H9 (cell line): Measurements from ENCODE around the gene ARID3A. TPM values are rescaled to one million over a fixed set of nuclear protein-coding genes. Genes with fewer than 3 reads are reported as not detected.

Experiments used
- DNase-seq: peaks from one replicate; pipeline ENCODE4 v3.0.0-alpha.2; 2017
- H2AFZ ChIP-seq: one replicate; pipeline ENCODE4 v1.6.1; 2013; ENCODE audit warnings: mild to moderate bottlenecking, low read length, control low read depth, moderate library complexity
- H2AK5ac ChIP-seq: 2 replicates; pipeline ENCODE4 v1.6.1; 2013; ENCODE audit warnings: low read length, control low read depth, mixed read lengths; ENCODE audit not compliant: insufficient read length
- H2BK120ac ChIP-seq: one replicate; pipeline ENCODE4 v1.6.1; 2013; ENCODE audit warnings: low read depth, mild to moderate bottlenecking, low read length, control low read depth, inconsistent platforms; ENCODE audit not compliant: poor library complexity, severe bottlenecking
- H2BK12ac ChIP-seq: 2 replicates; pipeline ENCODE4 v1.6.1; 2013; ENCODE audit warnings: low read length, control low read depth, mixed read lengths, low read depth; ENCODE audit not compliant: insufficient read length
- H2BK15ac ChIP-seq: 2 replicates; pipeline ENCODE4 v1.6.1; 2013; ENCODE audit warnings: low read depth, low read length, control low read depth
- H2BK20ac ChIP-seq: one replicate; pipeline ENCODE4 v1.6.1; 2013; ENCODE audit warnings: low read depth, mild to moderate bottlenecking, low read length, control low read depth, inconsistent platforms; ENCODE audit not compliant: poor library complexity, severe bottlenecking
- H2BK5ac ChIP-seq: 2 replicates; pipeline ENCODE4 v1.6.1; 2013; ENCODE audit warnings: low read length, control low read depth, mixed read lengths; ENCODE audit not compliant: insufficient read length
- H3K14ac ChIP-seq: 2 replicates; pipeline ENCODE4 v1.6.1; 2013; ENCODE audit warnings: low read length, control low read depth; ENCODE audit not compliant: insufficient read depth
- H3K18ac ChIP-seq: 2 replicates; pipeline ENCODE4 v1.6.1; 2013; ENCODE audit warnings: low read depth, mild to moderate bottlenecking, mixed read lengths, low read length, control low read depth; ENCODE audit not compliant: insufficient read length
- H3K23ac ChIP-seq: 2 replicates; pipeline ENCODE4 v1.6.1; 2013; ENCODE audit warnings: low read length, control low read depth, mixed read lengths, low read depth; ENCODE audit not compliant: insufficient read length
- H3K23me2 ChIP-seq: 2 replicates; pipeline ENCODE4 v1.6.1; 2013; ENCODE audit warnings: low read depth, mild to moderate bottlenecking, mixed read lengths, low read length, control low read depth; ENCODE audit not compliant: insufficient read length, poor library complexity, severe bottlenecking
- H3K27ac ChIP-seq: 2 replicates; pipeline ENCODE4 v1.5.1; 2013; ENCODE audit warnings: low read length, control low read depth, mixed read lengths, low read depth; ENCODE audit not compliant: insufficient read length
- H3K27me3 ChIP-seq: 2 replicates; pipeline ENCODE4 v1.6.1; 2013; ENCODE audit warnings: low read length, control low read depth, inconsistent platforms; ENCODE audit not compliant: insufficient read depth
- H3K4ac ChIP-seq: 2 replicates; pipeline ENCODE4 v1.6.1; 2013; ENCODE audit warnings: low read depth, mild to moderate bottlenecking, control low read depth, inconsistent platforms, low read length, moderate library complexity
- H3K4me1 ChIP-seq: 2 replicates; pipeline ENCODE4 v1.6.1; 2013; ENCODE audit warnings: low read length, control low read depth, inconsistent platforms; ENCODE audit not compliant: insufficient read depth
- H3K4me2 ChIP-seq: 2 replicates; pipeline ENCODE4 v1.6.1; 2013; ENCODE audit warnings: low read length, control low read depth, mixed read lengths; ENCODE audit not compliant: insufficient read length, insufficient read depth
- H3K56ac ChIP-seq: 2 replicates; pipeline ENCODE4 v1.6.1; 2013; ENCODE audit warnings: low read depth, mild to moderate bottlenecking, mixed read lengths, low read length, control low read depth; ENCODE audit not compliant: insufficient read length
- H3K79me1 ChIP-seq: 2 replicates; pipeline ENCODE4 v1.6.1; 2013; ENCODE audit warnings: low read depth, mild to moderate bottlenecking, moderate library complexity, low read length, control low read depth, inconsistent platforms; ENCODE audit not compliant: insufficient read depth, poor library complexity, severe bottlenecking
- H3K79me2 ChIP-seq: 2 replicates; pipeline ENCODE4 v1.6.1; 2013; ENCODE audit warnings: low read length, control low read depth, inconsistent platforms; ENCODE audit not compliant: insufficient read depth
- H3K9ac ChIP-seq: 2 replicates; pipeline ENCODE4 v1.6.1; 2013; ENCODE audit warnings: low read length, control low read depth, mixed read lengths; ENCODE audit not compliant: insufficient read length; ENCODE audit errors: extremely low read depth
- H3K9me3 ChIP-seq: one replicate; pipeline ENCODE4 v1.6.1; 2013; ENCODE audit warnings: low read depth, low read length, inconsistent platforms; ENCODE audit not compliant: control insufficient read depth
- H3T11ph ChIP-seq: one replicate; pipeline ENCODE4 v1.6.1; 2013; ENCODE audit warnings: mild to moderate bottlenecking, low read length, control low read depth, inconsistent platforms
- H4K20me1 ChIP-seq: one replicate; pipeline ENCODE4 v1.6.1; 2013; ENCODE audit not compliant: control insufficient read depth, insufficient read length, insufficient read depth
- H4K5ac ChIP-seq: 2 replicates; pipeline ENCODE4 v1.6.1; 2013; ENCODE audit warnings: low read depth, mild to moderate bottlenecking, mixed read lengths, low read length, control low read depth; ENCODE audit not compliant: insufficient read length
- H4K8ac ChIP-seq: replicated peaks from 2 replicates; pipeline ENCODE4 v1.6.1; 2013; ENCODE audit warnings: low read length, control low read depth, mixed read lengths, low read depth; ENCODE audit not compliant: insufficient read length
- H4K91ac ChIP-seq: 2 replicates; pipeline ENCODE4 v1.6.1; 2013; ENCODE audit warnings: low read depth, mild to moderate bottlenecking, moderate library complexity, mixed read lengths, low read length, control low read depth; ENCODE audit not compliant: insufficient read length
- H3K27ac Mint-ChIP-seq, 3 experiments: 2 replicates in 2 of 3; 3 replicates in 1 of 3; pipeline ENCODE4 v1.8.0; 2020 to 2021; ENCODE audit warnings: mixed read lengths in 3 of 3, mild to moderate bottlenecking in 1 of 3, moderate library complexity in 1 of 3
- H3K27me3 Mint-ChIP-seq: 2 replicates; pipeline ENCODE4 v1.8.0; 2021; ENCODE audit warnings: low read depth, mild to moderate bottlenecking, moderate library complexity, mixed read lengths
- H3K36me3 Mint-ChIP-seq, 3 experiments: 2 replicates in 2 of 3; 3 replicates in 1 of 3; pipeline ENCODE4 v1.8.0; 2020 to 2021; ENCODE audit warnings: low read depth in 3 of 3, mixed read lengths in 3 of 3; ENCODE audit not compliant: insufficient read depth in 1 of 3
- H3K4me1 Mint-ChIP-seq, 2 experiments: 2 replicates each; pipeline ENCODE4 v1.8.0; 2020; ENCODE audit warnings: mixed read lengths in 2 of 2
- H3K4me3 Mint-ChIP-seq, 2 experiments: 2 replicates in 1 of 2; 3 replicates in 1 of 2; pipeline ENCODE4 v1.8.0; 2020 to 2021; ENCODE audit warnings: mild to moderate bottlenecking in 2 of 2, mixed read lengths in 2 of 2, moderate library complexity in 1 of 2
- H3K9me3 Mint-ChIP-seq, 2 experiments: 2 replicates in 1 of 2; 3 replicates in 1 of 2; pipeline ENCODE4 v1.8.0; 2020; ENCODE audit warnings: mild to moderate bottlenecking in 2 of 2, mixed read lengths in 2 of 2, moderate library complexity in 1 of 2
- CTCF ChIP-seq: fragments of 200-600 bp; sonication (generic); conservative IDR thresholded peaks from 3 replicates; pipeline ENCODE4 v1.8.0; 2021; ENCODE audit warnings: antibody characterized with exemption, mild to moderate bottlenecking
- WGBS: extraction: QIAGEN DNeasy Blood & Tissue Kit; methylation state at CpG from one replicate; pipeline ENCODE4 v1.1.7; 2013; ENCODE audit warnings: missing lambda C conversion rate, low lambda C conversion rate, mixed read lengths; ENCODE audit not compliant: insufficient read length; ENCODE audit errors: extremely low coverage; 5-methylcytosine and 5-hydroxymethylcytosine counted together
- total RNA-seq: library from RNA; stranded (reverse); gene quantifications from 2 replicates; pipeline ENCODE4 v1.2.1, GENCODE V29; 2021

The ARID3A gene
- total RNA-seq, 1 experiment from 2014 or later: 98.3 TPM

- H3K79me2 ChIP-seq: peaks cover 5% of the 10 kb centered on the region; the same call in 1 of the 2 replicates
- Mint-ChIP-seq H3K4me3 (no peak overlapping the region), H3K36me3 (peaks cover 16 to 37% (median 37%) of the 10 kb centered on the region in 3 experiments; a peak in 6 of 7 replicates)
Observed at GRCh38 chr19:944171-944567, 18.3 kb downstream of the ARID3A start.

More at GRCh38 chr19:944171-944567, 18.3 kb downstream of the ARID3A start:
- Histone ChIP-seq H3K4me1 (no peaks in the 10 kb centered on the region), H3K18ac (no peak overlapping the region), H2BK15ac (no peak overlapping the region), H3K9me3 (no peaks in the 10 kb centered on the region), H4K5ac (no peak overlapping the region), H3K79me1 (no peaks in the 10 kb centered on the region), H2AFZ (no peak overlapping the region), H4K91ac (no peak overlapping the region), H2BK20ac (no peak overlapping the region), H3K14ac (no peak overlapping the region), H2AK5ac (no peak overlapping the region), H2BK5ac (no peak overlapping the region), H4K8ac (no peak overlapping the region), H3K27me3 (no peaks in the 10 kb centered on the region), H3K4me2 (no peak overlapping the region), H2BK120ac (no peak overlapping the region), H2BK12ac (no peak overlapping the region), H3K4ac (no peak overlapping the region), H3K56ac (no peak overlapping the region), H3T11ph (no peak overlapping the region), H4K20me1 (peaks cover 12% of the 10 kb centered on the region), H3K23ac (no peak overlapping the region), H3K23me2 (no peaks in the 10 kb centered on the region), H3K9ac (no peak overlapping the region), H3K27ac (no peak overlapping the region)
- no peaks in the 10 kb centered on the region for H3K9me3 Mint-ChIP-seq
- no peak for TF ChIP-seq CTCF
- no peaks in the 10 kb centered on the region; the same call in 1 of the 2 replicates for H3K27me3 Mint-ChIP-seq
- no peak overlapping the region for H3K27ac Mint-ChIP-seq
- no CpG with 5 or more reads among the region's 27 CpGs for WGBS
- no peaks in the 10 kb centered on the region for H3K4me1 Mint-ChIP-seq
- no peak for DNase-seq
